GM10847 (cell line): Measurements from ENCODE around the gene PARD3.

Experiments
- POLR2A ChIP-seq: IDR thresholded peaks from 2 replicates; pipeline ENCODE4 v1.6.1; 2011; ENCODE audit not compliant: insufficient read length; ENCODE audit errors: extremely low read depth

The PARD3 gene

DNA sequence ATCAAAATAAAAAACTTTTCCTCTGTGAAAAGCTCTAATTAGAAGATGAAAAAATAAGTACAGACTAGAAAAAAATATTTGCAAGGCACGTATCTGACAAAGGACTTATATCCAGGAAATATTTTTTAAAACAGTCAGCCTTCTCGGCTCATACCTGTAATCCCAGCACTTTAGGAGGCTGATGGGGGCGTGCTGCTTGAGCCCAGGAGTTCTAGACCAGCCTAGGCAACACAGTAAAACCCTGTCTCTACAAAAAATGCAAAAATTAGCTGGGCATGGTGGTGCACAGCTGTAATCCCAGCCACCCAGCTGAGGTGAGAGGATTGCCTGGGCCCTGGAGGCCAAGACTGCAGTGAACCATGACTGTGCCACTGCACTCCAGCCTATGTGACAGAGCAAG, 542.8 kb downstream of the PARD3 start:
- TF ChIP-seq POLR2A = no peak

- TF ChIP-seq POLR2A = no peak
These were observed 552.1 kb downstream of the PARD3 start for GRCh38 chr10:34262985-34263384.

DNA sequence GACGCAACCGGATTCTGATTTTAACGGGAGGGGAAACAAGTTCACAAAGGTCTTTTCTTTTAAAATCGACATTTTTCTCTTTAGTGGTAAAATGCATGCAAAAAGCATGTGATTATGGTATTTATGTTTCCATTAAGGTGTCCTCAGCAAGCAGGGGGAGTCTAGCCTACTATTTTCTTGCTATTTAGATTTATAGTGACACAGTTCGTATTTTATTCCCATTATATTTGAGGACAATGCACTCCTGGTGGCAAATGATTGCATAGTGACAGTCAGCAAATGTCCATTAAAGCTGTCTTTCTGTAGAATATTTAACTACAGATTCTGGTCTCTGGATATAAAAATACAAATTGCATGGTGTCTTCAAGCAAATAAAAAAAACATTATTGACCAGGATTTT, 554.2 kb downstream of the PARD3 start:
- TF ChIP-seq POLR2A = no peak

- no peak for TF ChIP-seq POLR2A
These were observed 558.9 kb downstream of the PARD3 start for GRCh38 chr10:34256216-34256615.

- no peak for TF ChIP-seq POLR2A
These were observed 560.1 kb downstream of the PARD3 start for GRCh38 chr10:34255035-34255434.

DNA sequence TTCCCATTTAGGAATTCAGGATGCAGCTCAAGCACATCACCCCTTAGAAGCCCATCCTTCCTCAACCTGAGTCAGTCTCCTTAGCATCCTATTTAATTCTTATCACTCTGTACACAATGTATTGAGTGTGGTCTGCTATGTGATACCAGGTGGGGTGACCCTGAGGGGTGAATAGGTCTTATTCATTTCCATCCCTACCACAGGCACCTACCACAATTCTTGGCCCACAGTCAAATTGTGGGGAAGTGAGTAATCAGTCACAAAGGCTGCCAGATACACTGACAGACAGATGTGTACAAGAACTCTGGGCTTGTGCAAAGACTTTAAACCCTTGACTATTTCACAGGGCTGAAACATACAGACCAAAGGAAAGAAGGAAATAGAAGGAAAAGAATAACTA, 560.5 kb downstream of the PARD3 start:
- no peak for TF ChIP-seq POLR2A

DNA sequence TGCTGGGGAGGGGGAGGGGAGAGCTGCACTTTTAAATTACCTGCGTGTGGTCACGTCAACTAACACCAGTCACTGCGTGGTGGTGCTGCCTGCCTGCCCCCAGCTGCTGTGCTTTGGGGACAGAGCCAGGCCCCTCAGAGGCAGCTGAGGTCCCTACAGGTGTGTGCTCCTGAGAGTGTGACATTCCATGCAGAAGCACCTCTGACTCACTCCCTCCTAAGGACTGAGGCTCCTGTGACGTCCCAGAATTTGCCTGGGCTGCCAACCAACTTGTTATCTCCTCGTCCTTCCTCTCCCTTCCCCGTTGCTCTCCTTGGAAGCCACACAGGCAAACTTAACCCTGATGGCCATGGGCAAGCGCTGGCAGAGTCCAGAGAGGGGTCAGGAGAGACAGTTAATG, 563.0 kb downstream of the PARD3 start:
- TF ChIP-seq POLR2A = no peak

- TF ChIP-seq POLR2A = no peak
These were observed 563.9 kb downstream of the PARD3 start for GRCh38 chr10:34251177-34251576.

- no peak for TF ChIP-seq POLR2A
These were observed 564.4 kb downstream of the PARD3 start for GRCh38 chr10:34250722-34251121.

GRCh38 chr10:34249634-34250033, 565.5 kb downstream of the PARD3 start:
- no peak for TF ChIP-seq POLR2A

DNA sequence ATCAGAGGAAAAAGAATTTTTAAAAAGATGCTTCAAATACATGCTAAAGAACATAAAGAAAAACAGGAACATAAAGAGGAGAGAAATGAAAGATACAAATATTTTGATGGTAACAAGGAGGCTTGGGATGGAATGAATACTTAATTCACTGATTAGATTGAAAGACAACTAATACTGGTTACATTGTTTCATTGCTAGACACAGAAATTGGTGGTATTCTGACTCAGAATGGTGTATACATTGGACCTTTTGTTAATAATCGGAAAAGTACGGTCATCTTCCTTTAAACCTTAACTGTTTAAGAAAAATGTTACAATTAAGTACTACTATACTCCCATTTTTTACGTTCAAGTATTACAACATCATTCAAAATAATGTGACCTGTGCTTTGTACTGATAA, 567.5 kb downstream of the PARD3 start:
- no peak for TF ChIP-seq POLR2A

- no peak for TF ChIP-seq POLR2A
These were observed 570.2 kb downstream of the PARD3 start for GRCh38 chr10:34244756-34245484.

- TF ChIP-seq POLR2A = no peak
These were observed 573.7 kb downstream of the PARD3 start for GRCh38 chr10:34241226-34242000.

- TF ChIP-seq POLR2A = no peak
These were observed 575.1 kb downstream of the PARD3 start for GRCh38 chr10:34240039-34240438.

DNA sequence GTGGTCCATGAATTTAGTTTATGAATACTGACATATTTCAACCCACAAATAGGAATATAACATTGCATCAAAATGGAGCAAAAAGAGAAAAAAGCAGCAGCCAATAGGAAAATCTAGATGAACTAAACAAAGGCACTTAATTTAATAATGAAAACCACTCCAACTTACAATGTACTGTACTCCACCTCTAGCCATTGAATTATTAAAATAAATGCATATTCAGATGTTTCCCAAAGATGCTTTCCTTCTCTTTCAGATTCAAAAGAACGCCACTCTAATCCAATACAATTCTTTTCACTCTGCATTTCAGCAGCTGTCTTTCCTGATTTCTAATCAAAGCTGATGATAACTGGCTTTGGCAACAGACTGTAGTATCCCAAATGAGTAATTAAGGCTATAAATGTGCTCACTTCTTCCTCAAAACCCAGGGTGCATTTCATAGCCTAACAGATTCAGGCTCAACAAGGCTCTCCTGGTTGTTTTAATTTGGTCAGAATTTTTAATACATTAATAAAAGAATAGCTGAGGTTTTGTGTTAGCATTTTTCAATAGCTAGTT, 577.1 kb downstream of the PARD3 start:
- TF ChIP-seq POLR2A = no peak

- no peak for TF ChIP-seq POLR2A
These were observed 578.2 kb downstream of the PARD3 start for GRCh38 chr10:34236931-34237330.
